HuH-7.5 (cell line): ENCODE measurements around the gene SCT.

Experiments
- DNase-seq: peaks from one replicate; pipeline ENCODE4 v3.0.0; 2011; ENCODE audit warnings: low spot score

Gene SCT

GRCh38 chr11:621838-622237 is 5.1 kb downstream of the SCT start:
- no peak for DNase-seq

- no peak for DNase-seq
These were observed 5.8 kb downstream of the SCT start for GRCh38 chr11:620935-621814.

- no peak for DNase-seq
These were observed 6.8 kb downstream of the SCT start for GRCh38 chr11:620201-620600.

- DNase-seq, result no peak
These were observed 7.3 kb downstream of the SCT start for GRCh38 chr11:619628-620050.

- no peak for DNase-seq
These were observed 7.9 kb downstream of the SCT start for GRCh38 chr11:618856-619627.

- no peak for DNase-seq
These were observed 8.9 kb downstream of the SCT start for GRCh38 chr11:617912-618682.

GRCh38 chr11:617199-617911 is 9.6 kb downstream of the SCT start:
- DNase-seq, result no peak

GRCh38 chr11:616320-617198 is 10.4 kb downstream of the SCT start:
- no peak for DNase-seq

GRCh38 chr11:615504-616319 is 11.3 kb downstream of the SCT start, which contains the start of gene IRF7:
TSS of gene IRF7 (minus strand) at chr11:615950. CDS start at chr11:615364, 586 bp downstream.
- DNase-seq, result no peak

- no peak for DNase-seq
These were observed 12.1 kb downstream of the SCT start for GRCh38 chr11:614623-615503.

- no peak for DNase-seq
These were observed 12.9 kb downstream of the SCT start for GRCh38 chr11:614021-614622.

- DNase-seq, result peak; percentile 55
These were observed 13.5 kb downstream of the SCT start for GRCh38 chr11:613369-613968.

- DNase-seq, result no peak
These were observed 14.1 kb downstream of the SCT start for GRCh38 chr11:612961-613300.

- DNase-seq, result no peak
These were observed 14.6 kb downstream of the SCT start for GRCh38 chr11:612201-612960.

- DNase-seq, result no peak
These were observed 15.7 kb downstream of the SCT start for GRCh38 chr11:611001-611996.
